Gastrocnemius medialis (tissue), 4 donors: ENCODE results near the gene SH2D4B.

Experiments used
- CTCF ChIP-seq, 5 experiments: fragments of 450-650 bp in 3 of 5; fragments of 200-600 bp in 2 of 5; sonication (generic) in 2 of 5; IDR thresholded peaks in 4 of 5; conservative IDR thresholded peaks in 1 of 5; 1 replicate in 4 of 5; 2 replicates in 1 of 5; pipeline ENCODE4 v1.5.1; 2016 to 2019; ENCODE audit warnings: antibody characterized with exemption in 5 of 5, mild to moderate bottlenecking in 3 of 5, moderate library complexity in 3 of 5
- POLR2A ChIP-seq, 2 donors: fragments of 450-650 bp; IDR thresholded peaks; one replicate each; pipeline ENCODE4 v1.6.1; 2017; ENCODE audit warnings: antibody characterized with exemption in 2 of 2, mild to moderate bottlenecking in 2 of 2, moderate library complexity in 2 of 2

DNA sequence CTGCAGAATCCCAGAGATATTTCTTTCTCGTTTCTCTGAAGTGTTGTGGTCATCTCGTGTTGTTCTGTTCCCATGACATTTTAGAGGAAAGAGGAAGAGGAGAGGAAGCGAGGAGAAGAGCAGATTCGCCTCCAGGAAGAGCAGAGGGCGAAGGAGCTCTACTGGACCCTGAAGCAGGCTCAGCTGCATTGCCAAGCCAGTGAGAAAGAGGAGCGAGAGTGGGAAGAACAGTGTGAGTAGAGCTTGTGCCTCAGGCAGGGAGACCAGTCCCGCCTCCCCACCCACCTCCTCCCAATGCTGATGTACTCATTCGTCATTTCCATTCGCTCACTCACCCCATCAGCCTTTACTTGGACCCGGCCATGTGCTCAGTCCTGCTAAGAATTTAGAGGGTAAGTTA, 50.8 kb downstream of the SH2D4B start:
- no peak for TF ChIP-seq CTCF (IDR thresholded peaks at IDR 0.05 in 4 of 5, conservative IDR thresholded peaks at IDR 0.05 in 1 of 5)
- no peak for TF ChIP-seq POLR2A (IDR thresholded peaks at IDR 0.05)
